ENCODE results near the gene GLIPR2.
"Not testable (repeated sequence)": the region's sequence is repeated elsewhere in the genome, so short reads cannot be mapped to it uniquely, and the experiment has no call there.

GLIPR2 gene

GRCh38 chr9:36136272-36136893 is at the start of gene GLIPR2:
TSS of gene GLIPR2 (plus strand) at chr9:36136733. CDS start at chr9:36136779, 46 bp downstream.
- ATAC-seq (peak; percentile 98), DNase-seq (peak; percentile 83)

- ATAC-seq, DNase-seq: not testable (repeated sequence)
Observed at GRCh38 chr9:36087054-36087453, 49.5 kb upstream of the GLIPR2 start.

- DNase-seq (no peak), ATAC-seq (no peak)
Observed at GRCh38 chr9:36088020-36088419, 48.5 kb upstream of the GLIPR2 start.

GRCh38 chr9:36091026-36091953 is 45.2 kb upstream of the GLIPR2 start:
- no peak for DNase-seq
- ATAC-seq, result no peak

GRCh38 chr9:36092014-36092413 is 44.5 kb upstream of the GLIPR2 start:
- no peak for DNase-seq
- ATAC-seq, result no peak

- DNase-seq (peak; percentile 28), ATAC-seq (peak; percentile 87)
Observed at GRCh38 chr9:36092509-36093215, 43.9 kb upstream of the GLIPR2 start.

GRCh38 chr9:36093384-36093783 is 43.1 kb upstream of the GLIPR2 start:
- ATAC-seq, result no peak
- DNase-seq, result no peak

- DNase-seq (no peak), ATAC-seq (no peak)
Observed at GRCh38 chr9:36099718-36100117, 36.8 kb upstream of the GLIPR2 start.

- ATAC-seq (no peak), DNase-seq (no peak)
Observed at GRCh38 chr9:36100532-36100931, 36.0 kb upstream of the GLIPR2 start.

GRCh38 chr9:36101916-36102741 is 34.4 kb upstream of the GLIPR2 start:
- ATAC-seq (no peak), DNase-seq (no peak)

- ATAC-seq (peak; percentile 100), DNase-seq (peak; percentile 91)
Observed at GRCh38 chr9:36102742-36103495, 33.6 kb upstream of the GLIPR2 start.

- ATAC-seq (no peak), DNase-seq (no peak)
Observed at GRCh38 chr9:36109071-36109470, 27.5 kb upstream of the GLIPR2 start.

- ATAC-seq, result no peak
- no peak for DNase-seq
Observed at GRCh38 chr9:36110434-36110833, 26.1 kb upstream of the GLIPR2 start.

GRCh38 chr9:36112516-36112915 is 24.0 kb upstream of the GLIPR2 start:
- ATAC-seq, result no peak

GRCh38 chr9:36113999-36114398 is 22.5 kb upstream of the GLIPR2 start:
- ATAC-seq (no peak), DNase-seq (no peak)

More at GRCh38 chr9:36112516-36112915, 24.0 kb upstream of the GLIPR2 start:
- DNase-seq, result no peak

GRCh38 chr9:36116593-36116992 is 19.9 kb upstream of the GLIPR2 start:
- DNase-seq, result no peak
- no peak for ATAC-seq

GRCh38 chr9:36118201-36118600 is 18.3 kb upstream of the GLIPR2 start:
- ATAC-seq (no peak), DNase-seq (no peak)

GRCh38 chr9:36118706-36119105 is 17.8 kb upstream of the GLIPR2 start:
- no peak for DNase-seq
- ATAC-seq, result no peak

- DNase-seq (no peak), ATAC-seq (no peak)
Observed at GRCh38 chr9:36119476-36119875, 17.1 kb upstream of the GLIPR2 start.

- DNase-seq (no peak), ATAC-seq (no peak)
Observed at GRCh38 chr9:36120705-36121104, 15.8 kb upstream of the GLIPR2 start.

GRCh38 chr9:36121971-36122370 is 14.6 kb upstream of the GLIPR2 start:
- ATAC-seq (no peak), DNase-seq (no peak)
